Ishikawa (cell line): ENCODE data around the gene ATRN.

Source experiments
- CEBPB ChIP-seq: IDR thresholded peaks from 2 replicates; pipeline ENCODE4 v1.6.1; 2012
- CREB1 ChIP-seq: IDR thresholded peaks from 2 replicates; pipeline ENCODE4 v1.6.1; 2012; ENCODE audit warnings: low read depth
- EGR1 ChIP-seq: IDR thresholded peaks from 2 replicates; pipeline ENCODE4 v1.6.1; 2012
- EP300 ChIP-seq: IDR thresholded peaks from 2 replicates; pipeline ENCODE4 v1.6.1; 2012; ENCODE audit warnings: borderline replicate concordance
- FOXM1 ChIP-seq: IDR thresholded peaks from 2 replicates; pipeline ENCODE4 v1.6.1; 2012; ENCODE audit warnings: low read depth, borderline replicate concordance
- MAX ChIP-seq: IDR thresholded peaks from 2 replicates; pipeline ENCODE4 v1.6.1; 2012
- NFIC ChIP-seq: IDR thresholded peaks from 2 replicates; pipeline ENCODE4 v1.6.1; 2012
- RAD21 ChIP-seq: IDR thresholded peaks from 2 replicates; pipeline ENCODE4 v1.6.1; 2012; ENCODE audit warnings: low read depth
- REST ChIP-seq: IDR thresholded peaks from 2 replicates; pipeline ENCODE4 v1.6.1; 2012; ENCODE audit warnings: low read depth, mild to moderate bottlenecking
- TAF1 ChIP-seq: IDR thresholded peaks from 2 replicates; pipeline ENCODE4 v1.6.1; 2012; ENCODE audit warnings: low read depth, mild to moderate bottlenecking
- TCF12 ChIP-seq: IDR thresholded peaks from 2 replicates; pipeline ENCODE4 v1.6.1; 2012; ENCODE audit warnings: low read depth
- TEAD4 ChIP-seq: IDR thresholded peaks from 2 replicates; pipeline ENCODE4 v1.6.1; 2012
- USF1 ChIP-seq: IDR thresholded peaks from 2 replicates; pipeline ENCODE4 v1.6.1; 2012
- YY1 ChIP-seq: IDR thresholded peaks from 2 replicates; pipeline ENCODE4 v1.6.1; 2012; ENCODE audit warnings: low read depth
- ZBTB7A ChIP-seq: IDR thresholded peaks from 2 replicates; pipeline ENCODE4 v1.6.1; 2012; ENCODE audit warnings: low read depth

The ATRN gene

GRCh38 chr20:3433744-3434143 is 37.1 kb upstream of the ATRN start:
- TF ChIP-seq CREB1 (no peak), TEAD4 (no peak), RAD21 (no peak), FOXM1 (no peak), TAF1 (no peak), CEBPB (no peak), EGR1 (no peak), NFIC (no peak), YY1 (no peak), MAX (no peak), TCF12 (no peak), REST (no peak), EP300 (no peak), USF1 (no peak), ZBTB7A (no peak)

GRCh38 chr20:3434232-3434631 is 36.6 kb upstream of the ATRN start:
- TF ChIP-seq CEBPB, result no peak
- no peak for TF ChIP-seq EP300
- no peak for TF ChIP-seq ZBTB7A
- TF ChIP-seq USF1, result no peak
- no peak for TF ChIP-seq YY1
- TF ChIP-seq TEAD4, result no peak
- no peak for TF ChIP-seq RAD21
- no peak for TF ChIP-seq FOXM1
- no peak for TF ChIP-seq EGR1
- no peak for TF ChIP-seq CREB1
- no peak for TF ChIP-seq TAF1
- TF ChIP-seq MAX, result no peak
- no peak for TF ChIP-seq TCF12
- TF ChIP-seq NFIC, result no peak
- no peak for TF ChIP-seq REST

GRCh38 chr20:3436864-3437574 is 33.8 kb upstream of the ATRN start:
- TF ChIP-seq MAX (no peak), CREB1 (no peak), NFIC (no peak), EGR1 (no peak), TAF1 (no peak), FOXM1 (no peak), USF1 (no peak), TCF12 (no peak), TEAD4 (no peak), CEBPB (no peak), RAD21 (no peak), EP300 (no peak), YY1 (no peak), ZBTB7A (no peak), REST (no peak)

GRCh38 chr20:3446779-3447178 is 24.0 kb upstream of the ATRN start:
- no peak for TF ChIP-seq TAF1
- TF ChIP-seq TCF12, result no peak
- TF ChIP-seq REST, result no peak
- peak; percentile 21; the same call in 1 of the 2 replicates for TF ChIP-seq USF1
- TF ChIP-seq EP300, result no peak
- TF ChIP-seq MAX, result peak; percentile 38; the same call in 1 of the 2 replicates
- TF ChIP-seq TEAD4, result peak; percentile 49
- no peak for TF ChIP-seq FOXM1
- no peak for TF ChIP-seq ZBTB7A
